K562 (cell line): ENCODE results near the gene OPTN. TPM values are rescaled to one million over a fixed set of nuclear protein-coding genes. Genes with fewer than 3 reads are reported as not detected.

Experiments used
- ARID3B ChIP-seq: fragments of 250-450 bp; sonication (Bioruptor Pico); IDR thresholded peaks from 2 replicates; pipeline ENCODE4 v1.4.0; 2020; ENCODE audit warnings: borderline replicate concordance
- ATF6 ChIP-seq: sonication (generic); formaldehyde crosslinking; IDR thresholded peaks from 2 replicates; pipeline ENCODE4 v1.4.0; 2020; ENCODE audit warnings: mild to moderate bottlenecking, missing genetic modification reagents
- CBX3 ChIP-seq, 2 experiments: IDR thresholded peaks; 1 replicate in 1 of 2; 2 replicates in 1 of 2; pipeline ENCODE4 v1.6.1; 2012; ENCODE audit warnings: inconsistent platforms in 2 of 2, low read length in 2 of 2, borderline replicate concordance in 1 of 2, control low read depth in 1 of 2
- CSDE1 ChIP-seq, 2 experiments: fragments of 450-650 bp; IDR thresholded peaks; 2 replicates each; pipeline ENCODE4 v1.6.1; 2016; ENCODE audit warnings: mild to moderate bottlenecking in 1 of 2
- E2F3 ChIP-seq: fragments of 250-450 bp; sonication (Bioruptor Pico); IDR thresholded peaks from 2 replicates; pipeline ENCODE4 v1.4.0; 2020; ENCODE audit warnings: mild to moderate bottlenecking
- E2F6 ChIP-seq, 2 experiments: IDR thresholded peaks; 2 replicates each; pipeline ENCODE4 v1.6.1; 2011; ENCODE audit warnings: borderline replicate concordance in 1 of 2, control low read depth in 1 of 2, low read depth in 1 of 2, low read length in 1 of 2, mild to moderate bottlenecking in 1 of 2, mixed read lengths in 1 of 2, moderate library complexity in 1 of 2; ENCODE audit not compliant: insufficient read depth in 1 of 2, insufficient read length in 1 of 2, poor library complexity in 1 of 2, severe bottlenecking in 1 of 2; ENCODE audit errors: extremely low read depth in 1 of 2
- ELF1 ChIP-seq: fragments of 200-800 bp; sonication (Bioruptor generic); IDR thresholded peaks from 2 replicates; pipeline ENCODE4 v1.6.1; 2016; ENCODE audit warnings: missing genetic modification characterization, missing compliant biosample characterization
- HDAC1 ChIP-seq, 2 experiments: fragments of 450-650 bp; IDR thresholded peaks; 2 replicates each; pipeline ENCODE4 v1.6.1; 2016 to 2017; ENCODE audit warnings: inconsistent platforms in 1 of 2, mild to moderate bottlenecking in 1 of 2, moderate library complexity in 1 of 2
- HMGN3 ChIP-seq: IDR thresholded peaks from 2 replicates; pipeline ENCODE4 v1.6.1; 2011; ENCODE audit warnings: borderline replicate concordance, low read depth, mild to moderate bottlenecking, mixed read lengths, low read length; ENCODE audit not compliant: insufficient read length; ENCODE audit errors: extremely low read depth
- MED1 ChIP-seq: sonication (generic); formaldehyde crosslinking; IDR thresholded peaks from 2 replicates; pipeline ENCODE4 v1.8.1; 2023; ENCODE audit warnings: missing genetic modification reagents, borderline replicate concordance
- NFYB ChIP-seq: IDR thresholded peaks from 2 replicates; pipeline ENCODE4 v1.6.1; 2011; ENCODE audit warnings: mild to moderate bottlenecking, moderate library complexity; ENCODE audit not compliant: insufficient read length; ENCODE audit errors: extremely low read depth
- NKRF ChIP-seq: fragments of 450-650 bp; IDR thresholded peaks from 2 replicates; pipeline ENCODE4 v1.6.1; 2016; ENCODE audit warnings: borderline replicate concordance
- NR0B1 ChIP-seq: fragments of 450-650 bp; IDR thresholded peaks from one replicate; pipeline ENCODE4 v1.6.1; 2018; ENCODE audit warnings: mild to moderate bottlenecking, moderate library complexity; ENCODE audit not compliant: partially characterized antibody
- RBM22 ChIP-seq: fragments of 200-400 bp; formaldehyde crosslinking; IDR thresholded peaks from 2 replicates; pipeline ENCODE4 v1.6.1; 2018; ENCODE audit warnings: low read length, low read depth; ENCODE audit not compliant: poor library complexity, severe bottlenecking
- TRIM28 ChIP-seq: fragments of 450-650 bp; IDR thresholded peaks from 2 replicates; pipeline ENCODE4 v1.6.1; 2017
- ZFPM2 ChIP-seq: fragments of 250-450 bp; sonication (Bioruptor Pico); IDR thresholded peaks from 2 replicates; pipeline ENCODE4 v1.5.1; 2022; ENCODE audit warnings: mild to moderate bottlenecking
- ZNF77 ChIP-seq: fragments of 250-450 bp; sonication (Bioruptor Pico); IDR thresholded peaks from 2 replicates; pipeline ENCODE4 v1.5.0; 2020
- ZNF830 ChIP-seq: fragments of 250-450 bp; sonication (Bioruptor Pico); IDR thresholded peaks from 2 replicates; pipeline ENCODE4 v1.5.0; 2021; ENCODE audit warnings: mild to moderate bottlenecking
- polyA plus RNA-seq, 8 experiments: library from polyadenylated mRNA; depleted of rRNA in 4 of 8; stranded (reverse) in 5 of 8; unstranded in 3 of 8; fragments of >200 nt; fragmentation: Nextera tagmentation in 2 of 8; fragmentation: Illumina TruSeq in 1 of 8; extraction: Ambion mirVana in 2 of 8; extraction: Trizol in 1 of 8; gene quantifications; 2 replicates each; pipeline versions ENCODE4 v1.2.1 to v1.2.3, GENCODE V29; 2011 to 2014; ENCODE audit warnings: inconsistent platforms in 1 of 8, missing spikeins in 1 of 8
- total RNA-seq, 7 experiments: library from RNA; depleted of rRNA in 6 of 7; stranded (reverse); fragments of >200 nt in 6 of 7; fragmentation: Illumina TruSeq in 2 of 7; extraction: Trizol in 2 of 7; gene quantifications; 2 replicates each; pipeline versions ENCODE4 v1.2.1 to v1.2.3, GENCODE V29; 2011 to 2021; ENCODE audit warnings: low replicate concordance in 1 of 7

Gene OPTN
- total and polyA plus RNA-seq, 9 of the 15 experiments (the other 6 are each of a cell fraction or from before 2014, with no cell fraction given), result 2.2 to 6.8 (median 5.0) TPM

- TF ChIP-seq HDAC1 (IDR thresholded peaks at IDR 0.05), result peak in 1 of 2 experiments; percentile 97; a peak in 3 of 4 replicates
- no peak for TF ChIP-seq ARID3B (CRISPR knock-in tag)
- no peak for TF ChIP-seq TRIM28
- no peak for TF ChIP-seq ZNF77 (CRISPR knock-in tag)
- 0 out of 2 replicates have a peak, but pooled peaks have one; percentile 2 for TF ChIP-seq ATF6 (CRISPR knock-in tag)
- TF ChIP-seq E2F3 (CRISPR knock-in tag), result peak; percentile 91
- no peak for TF ChIP-seq RBM22
- TF ChIP-seq MED1, result no peak
- TF ChIP-seq ZNF830, result no peak
- TF ChIP-seq E2F6 (IDR thresholded peaks at IDR 0.05; ENCODE audit: borderline replicate concordance in 1 of 2, extremely low read depth in 1 of 2, insufficient read depth in 1 of 2, insufficient read length in 1 of 2, low read depth in 1 of 2, low read length in 1 of 2, poor library complexity in 1 of 2, severe bottlenecking in 1 of 2), result peak; percentile 95 to 97
- TF ChIP-seq NFYB, result peak; percentile 89
- TF ChIP-seq ELF1 (tag), result no peak
- TF ChIP-seq CSDE1 (IDR thresholded peaks at IDR 0.05), result peak in 1 of 2 experiments; percentile 57; a peak in 1 of 4 replicates
- no peak for TF ChIP-seq ZFPM2 (CRISPR knock-in tag)
- no peak for TF ChIP-seq NR0B1
- TF ChIP-seq HMGN3, result peak; percentile 56
- TF ChIP-seq NKRF, result peak; percentile 82
- TF ChIP-seq CBX3 (IDR thresholded peaks at IDR 0.05; ENCODE audit: borderline replicate concordance in 1 of 2, low read length in 2 of 2), result peak in 1 of 2 experiments; percentile 38; a peak in 1 of 3 replicates
These were observed 61.2 kb downstream of the OPTN start, which contains the start of gene MCM10 (continued) for GRCh38 chr10:13160934-13161856.
